Measurements from ENCODE around the gene CCT3. TPM values are rescaled to one million over a fixed set of nuclear protein-coding genes. Genes with fewer than 3 reads are reported as not detected.

Gene CCT3
- total and polyA plus RNA-seq, 10 donors, result 73.7 to 129 (median 105) TPM

DNA sequence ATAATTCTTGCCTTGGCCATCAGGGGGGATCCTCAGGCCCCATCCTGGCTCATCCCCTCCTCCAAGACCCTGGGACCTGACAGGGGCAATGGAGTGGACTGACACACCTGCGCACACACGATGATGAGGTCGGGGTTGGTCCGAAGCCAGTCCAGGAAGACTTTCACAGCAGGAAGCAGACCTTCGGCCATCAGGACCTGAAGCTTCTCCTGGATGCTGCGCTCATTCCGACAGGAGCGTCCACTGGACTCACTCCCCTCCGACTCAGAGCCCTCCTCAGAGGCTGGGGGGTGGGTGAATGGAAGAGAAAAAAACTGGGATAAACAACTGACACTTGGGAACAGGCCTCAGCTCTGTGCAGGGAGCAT lies 74.8 kb downstream of the CCT3 start:
- TF ChIP-seq POLR2AphosphoS5 (IDR thresholded peaks at IDR 0.05) (no peak), POLR2A (IDR thresholded peaks at IDR 0.05) (no peak), CTCF (IDR thresholded peaks at IDR 0.05 in 8 of 11, conservative IDR thresholded peaks at IDR 0.05 in 3 of 11) (no peak)
- no peaks in the 10 kb centered on the region for H3K9me3 ChIP-seq
- 85 to 96% (median 88%) methylated on average over 9 of the region's 9 CpGs for WGBS, 5 donors
- intact Hi-C loops (cut with DNase I; ENCODE audit: low total_unique reads), result no loop called here
- no peak overlapping the region for H3K27ac ChIP-seq
- no peak for DNase-seq
- peaks cover 7 to 100% (median 97%) of the 10 kb centered on the region in 6 donors for H3K36me3 ChIP-seq
- peaks cover 0 to 27% (median 2%) of the 10 kb centered on the region in 6 donors for H3K4me1 ChIP-seq
- H3K4me3 ChIP-seq, result no peak overlapping the region
- no peaks in the 10 kb centered on the region for H3K27me3 ChIP-seq (replicated peaks in 1 of 7)

GRCh38 chr1:156262461-156263287 lies 75.4 kb downstream of the CCT3 start:
- intact Hi-C loops (cut with DNase I; ENCODE audit: low total_unique reads), result no loop called here
- H3K9me3 ChIP-seq, result no peaks in the 10 kb centered on the region
- no peak for TF ChIP-seq CTCF (IDR thresholded peaks at IDR 0.05 in 8 of 11, conservative IDR thresholded peaks at IDR 0.05 in 3 of 11)
- TF ChIP-seq POLR2AphosphoS5 (IDR thresholded peaks at IDR 0.05), result no peak
- TF ChIP-seq POLR2A (IDR thresholded peaks at IDR 0.05), result no peak
- no peak for DNase-seq
- no peak overlapping the region for H3K4me3 ChIP-seq
- 89 to 96% (median 91%) methylated on average over 9 of the region's 9 CpGs for WGBS, 5 donors
- H3K27me3 ChIP-seq (replicated peaks in 1 of 7), result no peaks in the 10 kb centered on the region
- peaks cover 0 to 27% (median 2%) of the 10 kb centered on the region in 6 donors for H3K4me1 ChIP-seq
- H3K36me3 ChIP-seq, result peaks cover 7 to 100% (median 97%) of the 10 kb centered on the region in 6 donors
- H3K27ac ChIP-seq, result no peak overlapping the region

- no peaks in the 10 kb centered on the region for H3K27me3 ChIP-seq (replicated peaks in 1 of 7)
- no peaks in the 10 kb centered on the region for H3K9me3 ChIP-seq
- H3K36me3 ChIP-seq, result peaks cover 7 to 100% (median 94%) of the 10 kb centered on the region in 6 donors
- H3K4me3 ChIP-seq, result no peak overlapping the region
- peak overlapping the region in 4 of 8 donors; percentile 54 to 63 (median 61) for H3K27ac ChIP-seq
- peaks cover 0 to 27% (median 2%) of the 10 kb centered on the region in 6 donors for H3K4me1 ChIP-seq
- intact Hi-C loops (cut with DNase I; ENCODE audit: low total_unique reads), result no loop called here
- DNase-seq, result no peak
- WGBS, 5 donors, result 77 to 93% (median 88%) methylated on average over 1 to 2 of the region's 2 CpGs
- no peak for TF ChIP-seq CTCF (IDR thresholded peaks at IDR 0.05 in 8 of 11, conservative IDR thresholded peaks at IDR 0.05 in 3 of 11)
- no peak for TF ChIP-seq POLR2A (IDR thresholded peaks at IDR 0.05)
- TF ChIP-seq POLR2AphosphoS5 (IDR thresholded peaks at IDR 0.05), result no peak
Observed at GRCh38 chr1:156260896-156261295, 77.2 kb downstream of the CCT3 start.

DNA sequence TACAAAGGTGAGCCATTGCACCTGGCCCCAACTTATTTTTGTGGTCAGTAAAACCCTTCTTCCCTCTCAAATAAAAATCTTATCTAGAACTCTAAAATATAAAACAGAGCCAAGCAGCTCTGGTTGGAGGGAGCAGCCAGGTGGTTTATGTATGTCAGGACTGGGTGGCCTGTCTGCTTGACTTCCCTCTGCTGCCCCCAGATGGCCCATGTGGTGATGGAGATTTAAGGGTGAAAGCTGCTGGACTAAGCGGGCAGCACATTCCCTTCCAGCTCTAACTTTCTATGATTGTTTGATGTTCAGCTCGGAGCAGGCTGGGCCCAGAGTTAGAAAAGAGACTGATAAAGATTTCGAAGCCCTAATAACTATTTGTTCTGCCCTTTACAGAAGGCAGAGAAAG lies 78.3 kb downstream of the CCT3 start:
- intact Hi-C loops (cut with DNase I; ENCODE audit: low total_unique reads), result no loop called here
- H3K27ac ChIP-seq, result peak overlapping the region in 4 of 8 donors; percentile 54 to 63 (median 61)
- 75 to 85% (median 80%) methylated on average over 3 of the region's 3 CpGs for WGBS, 5 donors
- peaks cover 0 to 27% (median 2%) of the 10 kb centered on the region in 6 donors for H3K4me1 ChIP-seq
- no peaks in the 10 kb centered on the region for H3K9me3 ChIP-seq
- peaks cover 7 to 100% (median 94%) of the 10 kb centered on the region in 6 donors for H3K36me3 ChIP-seq
- TF ChIP-seq CTCF (IDR thresholded peaks at IDR 0.05 in 8 of 11, conservative IDR thresholded peaks at IDR 0.05 in 3 of 11), result no peak
- no peak for TF ChIP-seq POLR2A (IDR thresholded peaks at IDR 0.05)
- no peak for TF ChIP-seq POLR2AphosphoS5 (IDR thresholded peaks at IDR 0.05)
- no peak overlapping the region for H3K4me3 ChIP-seq
- no peaks in the 10 kb centered on the region for H3K27me3 ChIP-seq (replicated peaks in 1 of 7)
- DNase-seq, result no peak
